Right atrium auricular region (tissue), 2 donors: ENCODE results near the gene MAEA. TPM values are rescaled to one million over a fixed set of nuclear protein-coding genes. Genes with fewer than 3 reads are reported as not detected.
A peak's percentile ranks its signal among the peaks of the same experiment; 100 is the strongest.

Source experiments
- DNase-seq: peaks from one replicate; pipeline ENCODE4 v3.0.0-alpha.2; 2019; ENCODE audit warnings: low spot score
- H3K27ac ChIP-seq, 2 donors: fragments of 200-600 bp; sonication (generic); 1 replicate in 1 of 2; 2 replicates in 1 of 2; pipeline ENCODE4 v1.5.1; 2016 to 2019
- H3K27me3 ChIP-seq, 2 donors: fragments of 200-600 bp; sonication (generic); one replicate each; pipeline versions ENCODE4 v1.5.1 to v1.6.0; 2017 to 2019
- H3K36me3 ChIP-seq: fragments of 200-600 bp; sonication (generic); one replicate; pipeline ENCODE4 v1.5.1; 2016
- H3K4me1 ChIP-seq, 2 donors: fragments of 200-600 bp; sonication (generic); one replicate each; pipeline versions ENCODE4 v1.5.1 to v1.6.0; 2017 to 2019
- H3K4me3 ChIP-seq, 2 donors: fragments of 200-600 bp; sonication (generic); 1 replicate in 1 of 2; 2 replicates in 1 of 2; pipeline ENCODE4 v1.5.1; 2017 to 2019; ENCODE audit warnings: mild to moderate bottlenecking in 1 of 2, moderate library complexity in 1 of 2
- H3K9me3 ChIP-seq, 2 donors: fragments of 200-600 bp; sonication (generic); one replicate each; pipeline ENCODE4 v1.5.1; 2019
- CTCF ChIP-seq, 2 donors: fragments of 200-600 bp; sonication (generic); IDR thresholded peaks; one replicate each; pipeline ENCODE4 v1.5.1; 2019; ENCODE audit warnings: antibody characterized with exemption in 2 of 2
- total RNA-seq, 2 donors: library from RNA; depleted of rRNA; stranded (reverse); fragments of >200 nt; gene quantifications; one replicate each; pipeline ENCODE4 v1.1.0, GENCODE V29; 2016

The MAEA gene
- total RNA-seq, 2 donors from 2014 or later = 46.0 to 51.7 TPM

- H3K27me3 ChIP-seq = no peaks in the 10 kb centered on the region
- H3K9me3 ChIP-seq = no peaks in the 10 kb centered on the region
- H3K4me1 ChIP-seq = peaks cover 0 to 62% of the 10 kb centered on the region in 2 donors
- H3K36me3 ChIP-seq = peaks cover 27% of the 10 kb centered on the region
- no peak for TF ChIP-seq CTCF (IDR thresholded peaks at IDR 0.05)
- no peak for DNase-seq
- H3K4me3 ChIP-seq = no peak overlapping the region
- peak overlapping the region in 1 of 2 donors; percentile 92 for H3K27ac ChIP-seq
These were observed 46.9 kb upstream of the MAEA start for GRCh38 chr4:1242506-1243450.

GRCh38 chr4:1243451-1244080, 46.1 kb upstream of the MAEA start:
- DNase-seq = no peak
- peaks cover 0 to 62% of the 10 kb centered on the region in 2 donors for H3K4me1 ChIP-seq
- H3K9me3 ChIP-seq = no peaks in the 10 kb centered on the region
- peaks cover 20% of the 10 kb centered on the region for H3K36me3 ChIP-seq
- H3K4me3 ChIP-seq = no peak overlapping the region
- TF ChIP-seq CTCF (IDR thresholded peaks at IDR 0.05) = no peak
- H3K27me3 ChIP-seq = no peaks in the 10 kb centered on the region
- peak overlapping the region in 1 of 2 donors; percentile 92 for H3K27ac ChIP-seq

GRCh38 chr4:1244081-1244977, 45.4 kb upstream of the MAEA start:
- no peak for DNase-seq
- H3K4me3 ChIP-seq = no peak overlapping the region
- H3K4me1 ChIP-seq = peaks cover 0 to 62% of the 10 kb centered on the region in 2 donors
- H3K27me3 ChIP-seq = no peaks in the 10 kb centered on the region
- peak overlapping the region in 1 of 2 donors; percentile 92 for H3K27ac ChIP-seq
- no peak for TF ChIP-seq CTCF (IDR thresholded peaks at IDR 0.05)
- peaks cover 16% of the 10 kb centered on the region for H3K36me3 ChIP-seq
- H3K9me3 ChIP-seq = no peaks in the 10 kb centered on the region

- Histone ChIP-seq H3K4me3 (peak overlapping the region in 1 of 2 donors; percentile 1), H3K9me3 (no peaks in the 10 kb centered on the region), H3K27me3 (no peaks in the 10 kb centered on the region), H3K4me1 (peaks cover 0 to 68% of the 10 kb centered on the region in 2 donors), H3K27ac (peak overlapping the region; percentile 92 to 98), H3K36me3 (peaks cover 9% of the 10 kb centered on the region)
- TF ChIP-seq CTCF (IDR thresholded peaks at IDR 0.05) = no peak
- DNase-seq = no peak
These were observed 44.7 kb upstream of the MAEA start for GRCh38 chr4:1244978-1245471.

- no peak for TF ChIP-seq CTCF (IDR thresholded peaks at IDR 0.05)
- no peak for DNase-seq
- Histone ChIP-seq H3K4me3 (peak overlapping the region in 1 of 2 donors; percentile 1), H3K27ac (peak overlapping the region; percentile 92 to 98), H3K4me1 (peaks cover 0 to 73% of the 10 kb centered on the region in 2 donors), H3K36me3 (peaks cover 8% of the 10 kb centered on the region), H3K9me3 (no peaks in the 10 kb centered on the region), H3K27me3 (no peaks in the 10 kb centered on the region)
These were observed 44.1 kb upstream of the MAEA start for GRCh38 chr4:1245481-1246051.
